Central memory CD8-positive, alpha-beta T cell (primary cell): ENCODE data around the gene OR2S2.

Source experiments
- ATAC-seq: fragments of 150-1000 bp; cut with Tn5 transposase; replicated peaks from 2 replicates; pipeline ENCODE4 v1.10.0; 2022; ENCODE audit warnings: mild to moderate bottlenecking, moderate FRiP score, moderate number of reproducible peaks; ENCODE audit not compliant: poor library complexity, severe bottlenecking; ENCODE audit errors: extremely low read depth
- DNase-seq, 2 donors: peaks; one replicate each; pipeline ENCODE4 v3.0.0; 2021; ENCODE audit warnings: low spot score in 2 of 2
- H3K27ac Mint-ChIP-seq: one replicate; pipeline ENCODE4 v1.8.0; 2022; ENCODE audit warnings: low read depth, mild to moderate bottlenecking, moderate library complexity, mixed read lengths
- H3K27me3 Mint-ChIP-seq: one replicate; pipeline ENCODE4 v1.8.0; 2022; ENCODE audit warnings: mixed read lengths
- H3K36me3 Mint-ChIP-seq: one replicate; pipeline ENCODE4 v1.8.0; 2022; ENCODE audit warnings: mild to moderate bottlenecking, moderate library complexity, mixed read lengths; ENCODE audit not compliant: insufficient read depth
- H3K4me1 Mint-ChIP-seq: one replicate; pipeline ENCODE4 v1.8.0; 2022; ENCODE audit warnings: mixed read lengths
- H3K4me3 Mint-ChIP-seq: one replicate; pipeline ENCODE4 v1.8.0; 2022; ENCODE audit warnings: mild to moderate bottlenecking, moderate library complexity, mixed read lengths
- H3K9me3 Mint-ChIP-seq: one replicate; pipeline ENCODE4 v1.8.0; 2022; ENCODE audit warnings: mixed read lengths

The OR2S2 gene

DNA sequence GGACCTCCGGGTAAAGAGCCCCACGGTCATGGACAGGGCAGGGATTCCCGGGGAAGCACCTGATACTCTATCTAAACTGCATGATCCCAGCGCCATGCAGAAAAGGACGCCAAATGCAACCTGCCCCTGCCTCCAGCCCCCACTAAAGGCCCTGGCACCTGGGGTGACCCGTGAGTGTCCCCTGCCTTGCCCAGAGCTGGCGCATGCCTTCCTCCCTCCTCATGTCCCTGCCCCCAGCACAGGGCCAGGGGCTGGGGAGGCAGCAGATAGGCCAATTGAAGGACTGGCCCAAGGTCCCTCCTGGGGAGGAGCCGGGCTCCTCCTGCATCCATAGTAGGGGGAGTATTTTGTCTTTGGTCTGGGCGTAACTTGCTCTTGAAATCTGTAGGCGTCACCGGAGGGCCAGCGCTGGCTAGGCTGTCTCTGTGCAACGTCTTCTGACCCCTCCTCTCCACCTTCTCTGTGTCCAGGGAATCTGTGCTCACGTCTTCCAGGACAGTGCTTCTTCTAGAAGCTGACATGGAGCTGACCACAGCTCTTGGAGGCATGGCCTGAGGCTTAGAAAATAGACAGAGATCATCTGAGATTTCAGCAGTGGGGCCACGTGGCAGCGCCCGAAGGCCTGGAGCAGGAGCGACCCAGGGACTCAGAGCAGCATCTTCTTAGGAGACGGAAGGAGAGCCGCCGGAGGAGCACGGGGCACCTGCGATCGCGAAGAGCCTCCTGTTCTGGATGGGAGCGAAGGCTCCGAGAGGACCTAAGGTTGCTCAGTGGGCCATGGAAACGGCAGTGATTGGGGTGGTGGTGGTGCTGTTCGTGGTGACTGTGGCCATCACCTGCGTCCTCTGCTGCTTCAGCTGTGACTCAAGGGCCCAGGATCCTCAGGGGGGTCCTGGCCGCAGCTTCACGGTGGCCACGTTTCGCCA is 48.0 kb downstream of the OR2S2 start:
- Mint-ChIP-seq H3K36me3 (no peaks in the 10 kb centered on the region), H3K27ac (no peak overlapping the region), H3K4me3 (no peak overlapping the region), H3K27me3 (no peaks in the 10 kb centered on the region), H3K9me3 (no peaks in the 10 kb centered on the region), H3K4me1 (peaks cover 6% of the 10 kb centered on the region)
- ATAC-seq, result no peak
- no peak for DNase-seq

DNA sequence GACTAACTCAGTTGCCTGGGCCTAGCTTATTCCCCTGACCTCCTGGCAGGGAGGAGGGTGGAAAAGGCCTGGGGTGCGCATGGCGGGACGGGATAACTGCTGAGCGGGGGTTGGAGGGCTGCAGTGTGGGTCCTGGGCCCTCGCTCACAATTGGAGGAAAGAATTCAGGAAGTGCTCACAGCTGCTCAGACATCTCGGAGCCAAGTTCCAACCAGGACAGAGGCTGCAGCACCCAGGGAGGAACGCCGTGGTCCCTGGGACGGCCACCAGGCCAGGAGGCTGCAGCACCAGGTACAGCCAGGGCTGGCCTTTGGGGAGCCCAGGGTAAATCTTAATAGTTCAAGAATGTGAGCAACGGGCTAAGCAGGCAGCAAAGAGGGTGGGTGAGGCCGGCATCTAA is 48.7 kb downstream of the OR2S2 start, which contains the start of gene SPAAR:
Gene SPAAR, plus strand, starts transcription at position 217 of the 400 bp plus-strand sequence. CDS start 974 bp downstream, outside the sequence.
- DNase-seq (no peak), ATAC-seq (no peak)
- H3K9me3 Mint-ChIP-seq, result no peaks in the 10 kb centered on the region
- peak within 1 kb of the TSS; percentile 68 for H3K27ac Mint-ChIP-seq
- no peaks in the 10 kb centered on the region for H3K27me3 Mint-ChIP-seq
- peaks cover 6% of the 10 kb centered on the region for H3K4me1 Mint-ChIP-seq
- no peaks in the 10 kb centered on the region for H3K36me3 Mint-ChIP-seq
- H3K4me3 Mint-ChIP-seq, result no peak within 1 kb of the TSS

DNA sequence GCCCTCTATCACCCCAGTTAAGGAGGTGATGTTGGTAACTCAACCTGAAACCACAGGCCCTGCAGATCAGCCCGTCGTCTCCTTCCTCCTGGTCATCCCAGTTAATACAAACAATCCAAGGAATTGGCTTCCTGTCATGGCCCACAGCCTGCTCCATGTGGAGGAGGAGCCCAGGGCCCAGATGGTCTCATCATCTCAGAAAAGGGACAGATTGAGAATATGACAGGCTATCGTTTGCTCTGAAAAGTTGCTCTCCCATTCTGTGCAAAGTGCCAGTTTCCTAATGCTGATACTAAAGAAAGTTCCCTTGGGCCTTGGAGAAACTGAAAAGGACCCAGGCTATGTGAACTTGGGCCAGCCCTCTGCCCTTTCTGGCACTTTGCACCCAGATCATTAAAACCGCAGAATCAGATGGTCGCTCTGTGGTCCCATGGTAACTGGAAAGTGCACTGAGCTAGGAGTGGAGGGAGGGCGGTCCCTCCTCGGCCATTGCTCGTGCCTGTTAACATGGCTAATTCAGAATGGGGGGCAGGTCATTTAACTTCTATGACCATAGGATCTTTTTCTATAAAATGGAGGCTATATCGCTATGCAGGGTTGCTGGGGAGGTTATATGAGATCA is 49.3 kb downstream of the OR2S2 start:
- peaks cover 6% of the 10 kb centered on the region for H3K4me1 Mint-ChIP-seq
- no peak for ATAC-seq

DNA sequence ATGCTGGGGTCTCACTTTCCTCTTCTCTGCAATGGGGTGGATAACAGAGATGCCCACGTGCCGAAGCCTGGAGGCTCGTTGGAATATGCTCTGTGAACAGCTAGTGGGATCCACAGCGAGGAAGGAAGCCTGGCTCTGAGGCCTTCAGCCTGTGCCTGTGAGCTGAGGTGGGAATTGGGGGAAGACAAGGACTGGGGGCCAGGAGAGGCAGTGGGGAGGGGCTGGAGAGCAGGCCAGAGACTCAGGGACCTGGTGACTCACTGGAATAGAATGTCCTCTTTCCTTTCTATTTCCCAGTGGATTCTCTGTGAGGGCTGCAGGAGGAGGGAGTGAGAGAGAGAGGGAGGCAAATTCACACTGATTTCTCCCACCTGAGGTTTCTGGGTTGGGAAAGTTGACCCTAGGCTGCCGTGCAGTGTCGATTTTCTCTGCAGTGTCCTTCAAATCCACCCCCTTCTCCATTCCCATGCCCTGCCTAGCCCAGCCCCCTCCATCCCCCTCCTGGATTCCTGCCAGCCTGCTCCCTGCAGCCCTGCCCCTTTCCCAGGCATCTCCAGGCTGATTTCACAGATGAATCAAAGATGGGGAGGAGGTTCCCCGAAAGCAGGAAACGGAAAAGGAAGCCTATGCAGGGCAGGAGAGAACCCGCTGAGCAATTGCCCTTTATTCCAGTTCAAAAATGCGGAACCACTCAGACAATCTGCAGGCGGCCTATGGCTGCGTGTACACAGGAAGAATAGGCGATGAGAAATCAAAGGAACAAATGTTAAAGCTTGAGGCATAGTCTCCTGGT is 50.0 kb downstream of the OR2S2 start:
- DNase-seq, result no peak
- peaks cover 6% of the 10 kb centered on the region for H3K4me1 Mint-ChIP-seq
- no peak overlapping the region for H3K27ac Mint-ChIP-seq
- no peaks in the 10 kb centered on the region for H3K9me3 Mint-ChIP-seq
- no peak overlapping the region for H3K4me3 Mint-ChIP-seq
- H3K36me3 Mint-ChIP-seq, result no peaks in the 10 kb centered on the region
- no peak for ATAC-seq
- H3K27me3 Mint-ChIP-seq, result no peaks in the 10 kb centered on the region

More for the DNA sequence above, 49.3 kb downstream of the OR2S2 start:
- no peak for DNase-seq
- Mint-ChIP-seq H3K27ac (peak overlapping the region; percentile 68), H3K27me3 (no peaks in the 10 kb centered on the region), H3K36me3 (no peaks in the 10 kb centered on the region), H3K9me3 (no peaks in the 10 kb centered on the region), H3K4me3 (no peak overlapping the region)
